Keratinocyte (primary cell): ENCODE data around the gene SELENOP.

Experiments used
- CTCF ChIP-seq, 3 experiments: IDR thresholded peaks in 1 of 3; conservative IDR thresholded peaks in 1 of 3; optimal IDR thresholded peaks in 1 of 3; 2 replicates in 2 of 3; 3 replicates in 1 of 3; pipeline versions ENCODE3 to v1.5.1; 2011; ENCODE audit warnings: low read length in 3 of 3, mild to moderate bottlenecking in 3 of 3, moderate library complexity in 2 of 3, control low read depth in 1 of 3, inconsistent platforms in 1 of 3; ENCODE audit not compliant: insufficient read depth in 2 of 3; ENCODE audit errors: extremely low read depth in 1 of 3
- EZH2 ChIP-seq: IDR thresholded peaks from one replicate; pipeline ENCODE4 v1.6.1; 2012; ENCODE audit warnings: inconsistent platforms, mild to moderate bottlenecking, low read length, moderate library complexity

- TF ChIP-seq CTCF (optimal IDR thresholded peaks at IDR 0.05 in 1 of 3, IDR thresholded peaks at IDR 0.05 in 1 of 3, conservative IDR thresholded peaks at IDR 0.05 in 1 of 3; ENCODE audit: extremely low read depth in 1 of 3, insufficient read depth in 2 of 3, low read length in 3 of 3) (no peak), EZH2 (no peak)
These were observed 13.9 kb upstream of the SELENOP start for GRCh38 chr5:42825422-42826148.
